HL-60 (cell line): Measurements from ENCODE around the gene RGS10.

ENCODE experiments used
- GABPA ChIP-seq: IDR thresholded peaks from 2 replicates; pipeline ENCODE4 v1.6.1; 2012; ENCODE audit warnings: low read depth
- SPI1 ChIP-seq: IDR thresholded peaks from 2 replicates; pipeline ENCODE4 v1.6.1; 2012; ENCODE audit warnings: low read depth, mild to moderate bottlenecking, borderline replicate concordance
- TF ChIP-seq, protein P1 (sequence below): IDR thresholded peaks from one replicate; pipeline ENCODE4 v1.5.1; 2011; ENCODE audit warnings: low read length, control low read depth, inconsistent platforms; ENCODE audit not compliant: insufficient read depth

DNA sequence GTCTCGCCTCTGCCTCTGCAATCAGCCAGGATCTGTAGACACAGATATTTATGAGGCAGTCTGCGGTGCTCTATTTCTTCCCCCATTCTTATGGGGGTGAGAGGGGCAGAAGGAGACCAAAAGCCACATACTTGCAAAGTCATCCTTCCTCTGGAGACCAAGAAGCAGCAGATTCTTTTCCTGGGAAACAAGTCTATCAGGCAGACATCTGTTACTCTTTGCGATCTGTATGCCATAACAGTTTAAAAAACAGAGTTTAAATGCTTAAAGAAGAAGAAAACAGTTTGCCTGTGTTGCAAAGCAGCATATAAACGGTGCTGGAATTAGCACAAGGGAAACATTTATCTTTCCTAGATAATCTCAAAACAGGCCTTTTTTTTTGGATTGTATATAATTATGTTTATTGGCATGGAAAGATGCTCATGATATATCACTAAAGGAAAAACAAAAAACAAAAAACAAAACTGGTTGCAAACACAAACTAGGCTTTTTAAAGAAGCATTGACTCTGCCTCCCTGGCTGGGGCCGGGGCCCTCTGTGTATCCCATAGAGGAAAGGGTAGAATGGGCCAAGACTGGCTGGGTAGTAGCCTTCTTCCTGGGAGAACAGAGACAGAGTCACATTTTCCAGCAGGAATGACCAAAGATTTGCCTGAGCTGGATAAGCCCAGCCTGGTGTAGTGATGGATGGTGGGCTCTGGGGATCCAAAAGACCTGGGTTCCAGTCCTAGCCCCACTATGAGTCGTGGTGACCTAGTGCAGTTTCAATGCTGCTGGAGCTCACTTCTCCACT is 50.4 kb downstream of the RGS10 start:
- TF ChIP-seq, protein P1, sequence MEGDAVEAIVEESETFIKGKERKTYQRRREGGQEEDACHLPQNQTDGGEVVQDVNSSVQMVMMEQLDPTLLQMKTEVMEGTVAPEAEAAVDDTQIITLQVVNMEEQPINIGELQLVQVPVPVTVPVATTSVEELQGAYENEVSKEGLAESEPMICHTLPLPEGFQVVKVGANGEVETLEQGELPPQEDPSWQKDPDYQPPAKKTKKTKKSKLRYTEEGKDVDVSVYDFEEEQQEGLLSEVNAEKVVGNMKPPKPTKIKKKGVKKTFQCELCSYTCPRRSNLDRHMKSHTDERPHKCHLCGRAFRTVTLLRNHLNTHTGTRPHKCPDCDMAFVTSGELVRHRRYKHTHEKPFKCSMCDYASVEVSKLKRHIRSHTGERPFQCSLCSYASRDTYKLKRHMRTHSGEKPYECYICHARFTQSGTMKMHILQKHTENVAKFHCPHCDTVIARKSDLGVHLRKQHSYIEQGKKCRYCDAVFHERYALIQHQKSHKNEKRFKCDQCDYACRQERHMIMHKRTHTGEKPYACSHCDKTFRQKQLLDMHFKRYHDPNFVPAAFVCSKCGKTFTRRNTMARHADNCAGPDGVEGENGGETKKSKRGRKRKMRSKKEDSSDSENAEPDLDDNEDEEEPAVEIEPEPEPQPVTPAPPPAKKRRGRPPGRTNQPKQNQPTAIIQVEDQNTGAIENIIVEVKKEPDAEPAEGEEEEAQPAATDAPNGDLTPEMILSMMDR = no peak
- TF ChIP-seq GABPA (no peak), SPI1 (no peak)
